ENCODE results near the gene CLDN7.

CLDN7 gene

GRCh38 chr17:7262192-7262934, at the start of gene CLDN7:
Gene CLDN7 (minus strand): TSS chr17:7262478. CDS start chr17:7262043, 435 bp downstream.
- peak; percentile 76 to 82 (median 79) for DNase-seq

DNA sequence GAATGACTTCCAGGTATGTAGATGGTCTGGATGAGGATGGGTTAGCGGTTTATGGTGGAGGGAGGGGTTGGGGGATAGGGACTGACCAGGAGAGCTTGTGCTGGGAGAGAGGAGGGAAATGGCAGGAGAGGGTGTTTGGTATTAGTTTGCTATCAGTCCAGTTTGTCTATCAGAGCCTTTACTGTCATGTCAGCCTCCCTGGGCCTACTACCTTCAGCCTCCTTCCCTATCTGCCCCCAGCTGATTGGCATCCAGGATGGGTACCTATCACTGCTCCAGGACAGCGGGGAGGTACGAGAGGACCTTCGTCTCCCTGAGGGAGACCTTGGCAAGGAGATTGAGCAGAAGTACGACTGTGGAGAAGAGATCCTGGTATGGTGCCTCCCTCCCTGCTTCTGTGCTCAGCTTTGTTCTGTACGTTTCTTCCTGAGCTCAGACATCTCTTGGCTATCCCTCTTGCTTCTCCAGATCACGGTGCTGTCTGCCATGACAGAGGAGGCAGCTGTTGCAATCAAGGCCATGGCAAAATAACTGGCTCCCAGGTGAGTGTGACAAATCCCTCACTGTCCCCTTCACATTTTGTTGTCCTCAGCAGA, 48.9 kb upstream of the CLDN7 start:
- peak in 1 of 3 experiments; percentile 7 for DNase-seq

DNA sequence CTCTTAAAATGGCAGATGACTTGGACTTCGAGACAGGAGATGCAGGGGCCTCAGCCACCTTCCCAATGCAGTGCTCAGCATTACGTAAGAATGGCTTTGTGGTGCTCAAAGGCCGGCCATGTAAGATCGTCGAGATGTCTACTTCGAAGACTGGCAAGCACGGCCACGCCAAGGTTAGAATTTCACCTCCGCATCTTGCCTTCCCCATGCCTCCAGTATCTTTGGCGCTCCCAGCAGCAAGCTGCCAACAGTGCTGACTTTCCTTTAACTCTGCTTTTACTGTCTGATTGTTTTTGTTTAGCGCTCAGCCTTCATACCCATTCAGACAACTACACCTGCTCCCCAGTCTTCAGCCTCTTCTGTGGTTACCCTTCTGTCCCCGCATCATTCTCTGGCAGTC, 47.4 kb upstream of the CLDN7 start:
- peak in 1 of 3 experiments; percentile 4 for DNase-seq

DNA sequence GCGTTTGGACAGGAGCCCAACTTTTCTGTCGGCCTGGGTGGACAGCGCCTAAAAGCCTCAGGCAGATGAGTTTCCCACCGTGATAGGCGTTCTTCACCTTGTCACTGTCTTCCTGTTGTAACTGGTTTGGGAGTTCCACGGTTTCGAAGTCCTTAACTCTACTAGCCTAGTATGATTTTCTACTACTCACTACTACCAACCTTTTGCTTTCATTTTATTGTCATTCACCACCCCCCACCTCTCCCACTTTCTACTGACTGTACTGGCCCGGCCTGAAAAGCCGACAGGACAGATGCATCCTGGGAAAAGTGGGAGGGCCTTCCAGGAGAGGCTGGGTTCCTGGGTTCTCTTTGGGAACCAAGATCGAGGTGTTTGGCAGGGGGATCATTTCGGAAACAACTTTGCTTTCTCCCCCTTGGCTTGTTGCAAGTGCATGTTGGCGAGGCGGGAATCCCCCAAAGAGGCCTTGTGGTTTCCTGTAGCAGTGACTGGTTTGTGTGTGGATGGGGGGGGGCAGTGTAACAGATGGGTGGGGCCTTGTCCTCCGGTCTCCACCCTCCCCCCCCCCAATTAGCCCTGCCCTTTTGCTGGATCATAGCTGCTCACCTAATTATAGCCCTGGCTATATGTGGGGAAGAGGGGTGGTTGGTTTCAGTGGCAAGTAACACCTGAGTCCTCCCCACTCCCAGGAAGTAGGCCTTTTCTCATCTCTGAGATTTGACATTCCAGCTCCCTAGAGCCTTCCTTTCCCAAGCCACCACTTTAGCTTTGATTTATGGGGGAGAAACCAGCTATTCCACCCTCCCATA, 46.6 kb upstream of the CLDN7 start:
- DNase-seq = peak; percentile 50 to 68 (median 51)

- peak in 1 of 3 experiments; percentile 60 for DNase-seq
Observed at GRCh38 chr17:7307686-7308624, 45.7 kb upstream of the CLDN7 start.

DNA sequence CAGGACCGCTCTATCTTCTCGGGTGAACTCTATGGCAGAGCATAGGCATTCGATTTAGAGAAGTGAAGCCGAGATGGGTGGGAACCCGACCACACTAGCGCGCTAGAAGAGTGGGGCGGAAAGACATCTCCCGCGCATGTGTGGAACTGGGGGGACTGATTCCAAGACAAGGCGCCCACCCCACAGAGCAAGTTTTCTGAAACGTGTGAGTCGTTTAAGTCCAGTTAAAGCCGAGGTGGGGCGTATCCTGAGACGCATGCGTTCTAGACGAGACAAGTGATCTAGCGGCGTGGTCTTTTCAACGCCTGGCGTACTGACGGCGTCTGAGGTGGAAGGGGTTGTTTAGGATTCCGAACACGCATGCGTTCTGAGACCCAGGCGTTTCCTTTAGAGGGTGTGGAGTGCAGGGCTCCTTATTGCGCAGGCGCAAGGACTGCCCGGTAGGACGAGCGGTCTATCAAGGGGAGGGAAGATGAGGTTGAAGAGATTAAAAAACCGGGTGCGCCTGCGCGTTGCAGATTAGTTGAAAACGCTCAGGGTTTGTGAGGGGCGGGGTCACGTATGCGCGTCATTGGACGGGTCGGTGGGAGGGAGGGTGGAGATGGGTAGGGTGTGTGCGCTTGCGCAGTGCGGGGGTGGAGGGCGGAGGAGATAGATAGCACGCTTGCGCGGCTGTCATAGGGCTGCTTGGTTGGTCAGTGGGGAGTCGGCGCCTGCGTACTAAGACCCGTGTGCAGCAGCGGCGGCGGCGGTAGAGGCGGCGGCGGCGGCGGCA, 44.8 kb upstream of the CLDN7 start, which contains the start of gene EIF5A:
Gene EIF5A, plus strand, starts transcription at position 718 of the 775 bp plus-strand sequence. CDS start 2,008 bp downstream, outside the sequence.
- DNase-seq = peak; percentile 96 to 99 (median 96)

DNA sequence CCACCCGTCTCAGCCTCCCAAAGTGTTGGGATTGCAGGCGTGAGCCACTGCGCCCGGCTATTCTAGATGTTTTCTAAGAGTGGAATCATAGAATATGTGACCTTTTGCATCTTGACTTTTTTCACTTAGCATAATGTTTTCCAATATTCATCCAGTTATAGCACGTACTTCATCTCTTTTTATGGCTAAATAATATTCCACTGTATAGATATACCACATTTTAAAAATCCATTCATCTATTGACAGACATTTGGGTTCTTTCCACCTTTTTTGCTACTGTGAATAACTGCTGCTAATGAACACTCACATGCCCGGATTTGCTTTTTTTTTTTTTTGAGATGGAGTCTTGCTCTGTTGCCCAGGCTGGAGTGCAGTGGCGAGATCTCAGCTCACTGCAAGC, 41.9 kb upstream of the CLDN7 start:
- DNase-seq = no peak

DNA sequence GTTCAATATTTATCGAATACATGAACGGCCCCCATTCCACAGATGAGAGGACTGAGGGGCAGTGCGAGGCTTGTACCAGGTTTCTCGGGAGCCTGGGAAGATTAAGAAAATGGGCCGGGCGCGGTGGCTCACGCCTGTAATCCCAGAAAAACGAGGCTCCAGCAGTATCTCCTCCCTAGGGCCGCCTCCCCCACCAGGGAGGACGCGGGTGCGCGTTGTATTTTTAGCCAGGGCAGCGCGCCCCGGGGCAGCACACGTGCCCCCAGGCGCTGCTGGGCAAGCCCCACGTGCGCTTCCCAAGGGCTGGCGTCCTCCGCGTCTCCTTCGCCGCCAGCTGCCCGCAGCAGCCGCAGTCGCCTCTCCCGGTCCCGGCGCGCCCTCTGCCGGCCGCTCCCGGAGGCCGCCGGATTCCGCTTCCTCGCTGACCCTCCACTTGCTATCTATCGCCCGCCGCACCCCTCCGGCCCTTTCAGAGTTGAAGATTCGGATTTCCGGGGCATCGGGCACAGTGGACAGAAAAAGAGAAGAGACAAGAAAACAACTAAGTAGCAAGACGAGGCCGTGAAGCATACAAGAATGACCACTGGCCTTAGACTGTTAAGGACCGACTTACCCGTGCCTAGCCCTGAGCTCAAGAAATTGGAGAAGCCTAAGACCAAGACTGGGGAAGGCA, 34.0 kb upstream of the CLDN7 start:
- DNase-seq = peak; percentile 60 to 78 (median 73)

GRCh38 chr17:7295230-7296180, 33.2 kb upstream of the CLDN7 start:
- DNase-seq = peak in 2 of 3 experiments; percentile 20 to 28

DNA sequence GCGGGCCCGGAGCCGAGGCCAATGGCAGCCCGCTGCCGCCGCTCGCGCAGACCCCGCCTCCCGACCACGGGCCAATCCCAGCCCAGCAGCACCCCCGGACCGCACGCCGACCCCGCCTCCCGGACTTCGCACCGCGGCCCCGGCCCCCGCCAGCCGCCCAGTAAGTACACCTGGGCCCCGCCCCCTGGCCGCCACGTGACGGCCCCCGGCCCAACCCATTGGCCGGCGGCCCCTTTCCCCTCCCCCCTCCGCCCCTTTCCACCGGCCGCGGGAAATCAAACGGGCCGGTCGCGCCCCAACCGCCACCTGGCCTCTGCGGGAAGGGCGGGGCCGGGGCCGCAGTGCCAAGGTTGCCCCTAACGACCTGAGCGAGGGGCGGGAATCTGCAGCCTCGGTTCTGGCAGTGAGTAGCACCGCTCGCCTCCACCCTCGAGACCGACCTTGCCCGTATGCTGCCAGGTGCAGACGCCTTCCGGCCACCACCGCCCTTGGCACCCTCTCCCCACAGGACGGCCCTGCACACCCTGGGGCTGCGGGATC, 32.4 kb upstream of the CLDN7 start, which contains the start of gene YBX2:
Gene YBX2, minus strand, starts transcription at position 26 of the 540 bp plus-strand sequence. CDS start 139 bp downstream, outside the sequence.
- DNase-seq = peak; percentile 86 to 93 (median 92)

DNA sequence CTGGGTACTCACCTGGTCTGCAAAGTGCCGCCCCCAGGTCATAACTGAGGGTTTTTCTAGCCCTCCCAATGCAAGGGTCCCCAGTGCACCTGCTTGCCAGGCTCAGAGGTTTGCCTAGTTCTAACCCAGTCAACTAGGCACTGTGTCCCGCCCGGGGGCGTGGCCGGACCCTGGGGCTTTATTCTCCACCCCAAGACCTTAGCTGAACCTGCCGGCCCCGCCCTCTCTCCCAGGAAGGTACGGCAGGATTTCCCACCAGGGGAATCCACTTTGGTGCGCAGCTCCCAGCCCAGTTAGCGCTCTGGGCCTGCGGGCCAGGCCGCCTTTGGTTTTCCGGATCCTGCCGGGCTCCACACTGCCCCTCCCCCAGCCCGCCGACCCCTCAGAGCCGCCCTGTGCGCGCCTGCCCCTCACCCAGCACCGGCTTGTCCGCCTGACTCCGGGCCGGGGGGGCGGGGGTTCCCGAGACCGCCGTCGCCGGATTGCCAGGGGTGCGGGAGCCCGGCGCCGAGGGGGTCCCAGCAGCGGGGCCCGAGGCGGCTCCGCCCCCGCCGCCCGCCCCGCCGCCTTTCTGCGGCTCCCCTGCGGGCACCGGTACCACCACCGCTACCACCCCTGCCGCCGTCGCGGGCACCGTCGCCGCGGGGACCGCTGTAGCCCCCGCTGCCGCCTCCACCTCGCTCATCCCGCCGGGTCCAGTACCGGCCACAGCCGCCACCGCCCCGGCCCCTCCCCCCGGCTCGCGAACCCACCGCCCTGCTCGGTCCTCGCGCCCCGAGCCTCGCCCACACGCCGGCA, 31.7 kb upstream of the CLDN7 start:
- DNase-seq = peak; percentile 44 to 73 (median 62)

DNA sequence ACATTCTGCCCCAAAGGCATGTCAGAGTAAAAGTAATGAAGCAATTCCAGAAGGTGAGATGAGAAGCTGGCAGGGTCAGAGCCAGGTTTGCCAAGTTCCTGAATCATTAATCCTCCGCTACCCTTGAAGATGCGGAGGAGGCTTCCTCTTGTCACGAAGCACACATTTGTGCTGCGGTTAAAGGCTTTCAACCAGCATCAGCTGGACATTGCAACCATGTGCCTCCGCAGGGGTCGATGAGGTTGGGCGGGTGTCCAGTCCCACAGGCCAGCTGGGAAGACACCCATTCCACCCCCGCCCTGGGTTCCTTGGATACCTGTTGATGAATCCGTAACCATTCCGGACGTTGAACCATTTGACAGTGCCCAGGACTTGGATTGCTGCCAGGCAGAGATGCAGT, 30.9 kb upstream of the CLDN7 start:
- peak in 1 of 3 experiments; percentile 18 for DNase-seq

- no peak for DNase-seq
Observed at GRCh38 chr17:7292729-7293128, 30.5 kb upstream of the CLDN7 start.

DNA sequence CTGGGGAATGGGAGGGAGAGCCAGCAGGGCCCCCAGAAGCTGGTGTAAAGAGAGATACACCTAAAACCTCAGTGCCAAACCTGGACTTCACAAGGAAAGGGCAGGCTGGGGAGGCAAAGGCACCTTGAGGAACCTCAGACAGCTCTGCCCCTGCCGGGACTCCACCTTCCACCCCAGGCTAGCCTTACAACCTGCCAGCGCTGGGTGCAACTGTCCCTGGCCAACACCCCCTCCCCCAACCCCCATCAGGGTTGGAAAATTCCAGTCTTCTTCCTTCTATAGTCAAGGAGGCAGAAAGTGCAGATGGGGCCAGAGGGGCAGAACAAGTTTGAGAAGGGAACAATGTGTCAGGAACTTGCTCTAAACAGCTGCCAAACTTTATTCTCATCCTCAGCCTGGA, 29.9 kb upstream of the CLDN7 start:
- no peak for DNase-seq

DNA sequence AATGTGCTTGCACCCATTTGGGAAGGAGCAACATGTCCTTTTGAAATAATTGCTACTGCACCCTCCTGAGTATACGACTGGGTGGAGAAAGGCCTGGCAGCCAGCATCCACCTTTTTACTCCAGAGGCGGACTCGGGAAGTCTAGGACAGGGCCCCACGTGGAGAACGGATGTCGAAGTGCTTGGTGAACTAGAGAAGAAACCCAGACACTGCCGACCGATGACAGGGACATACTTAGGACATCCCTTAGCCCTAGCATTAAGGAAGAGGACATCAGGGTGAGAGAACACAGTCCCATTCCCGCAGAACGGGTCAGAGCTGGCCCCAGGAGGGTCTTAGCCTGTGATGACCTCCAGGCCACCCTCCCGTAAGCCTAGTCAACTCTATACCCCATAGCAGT, 28.4 kb upstream of the CLDN7 start:
- no peak for DNase-seq

- no peak for DNase-seq
Observed at GRCh38 chr17:7290166-7290565, 27.9 kb upstream of the CLDN7 start.

DNA sequence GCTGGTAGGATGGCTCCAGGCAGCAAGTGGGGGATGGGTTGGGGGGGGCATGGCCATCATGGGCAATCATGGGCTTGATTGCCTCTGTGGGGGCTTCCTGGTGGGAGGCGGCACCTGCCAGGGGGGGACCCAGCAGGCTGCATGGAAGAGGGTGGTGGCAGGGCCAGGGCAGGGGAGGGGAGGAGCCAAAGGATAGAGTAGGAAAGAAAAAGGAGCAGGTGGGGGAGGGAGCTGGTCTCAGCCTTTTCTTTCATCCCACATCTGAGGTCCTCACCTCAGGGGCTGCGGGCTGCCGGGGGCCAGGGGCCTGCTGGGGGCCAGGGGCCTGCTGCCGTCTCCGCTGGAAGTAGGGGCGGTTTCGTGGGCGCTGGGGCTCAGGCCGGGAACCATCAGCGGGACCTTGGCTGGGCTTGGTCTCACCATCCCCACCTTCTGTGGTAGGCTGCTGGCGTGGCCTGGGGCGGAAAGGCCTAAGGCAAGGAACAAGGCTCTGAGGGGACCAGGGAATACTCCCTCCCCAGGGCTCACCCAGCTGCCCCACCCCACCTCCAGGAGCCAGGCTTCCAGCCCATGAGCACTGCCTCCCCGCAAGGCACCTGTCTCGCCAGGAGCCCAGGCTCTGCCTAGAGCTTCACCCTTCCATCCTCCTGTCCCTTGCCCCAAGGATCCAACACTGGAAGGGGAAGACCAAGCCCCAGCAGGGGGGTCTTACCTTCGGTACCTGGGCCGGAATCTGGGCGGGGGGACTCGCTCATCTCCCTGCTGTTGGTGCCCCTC, 27.2 kb upstream of the CLDN7 start:
- no peak for DNase-seq
